ENCODE results near the gene FAM3A. TPM values are rescaled to one million over a fixed set of nuclear protein-coding genes. Genes with fewer than 3 reads are reported as not detected.

Gene FAM3A
- total and polyA plus RNA-seq, 2 of the 8 experiments (the other 6 are each of a cell fraction or from before 2014, with no cell fraction given) = 16.2 to 18.6 TPM

DNA sequence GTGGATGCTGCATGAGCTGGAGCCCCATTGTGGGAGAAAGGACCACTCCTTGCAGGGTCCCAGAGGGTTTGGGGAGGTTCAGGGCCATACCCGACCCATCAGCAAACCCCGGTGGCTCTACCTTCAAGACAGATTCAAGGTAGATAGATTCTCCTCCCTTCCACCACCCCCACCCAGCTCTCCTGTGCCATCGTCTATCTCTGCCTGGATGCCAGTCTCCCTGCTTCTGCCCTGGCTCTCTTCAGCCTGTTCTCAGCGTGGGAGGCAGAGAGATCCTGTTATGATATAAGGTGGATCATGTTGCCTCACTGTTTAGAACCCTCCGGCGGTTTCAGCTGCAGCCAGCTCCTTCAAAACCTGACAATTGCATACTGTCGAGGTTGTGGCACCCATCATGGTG, 42.3 kb downstream of the FAM3A start:
- Histone ChIP-seq H2AFZ (ENCODE audit: low read length) (no peak overlapping the region), H2BK120ac (replicated peaks; ENCODE audit: low read depth, low read length) (no peak overlapping the region), H3K4me1 (replicated peaks in 1 of 4; ENCODE audit: control insufficient read depth in 3 of 4, insufficient read depth in 4 of 4, low read length in 3 of 4) (peaks cover 0 to 3% (median 0%) of the 10 kb centered on the region in 4 experiments; a peak in 1 of 7 replicates), H2BK20ac (ENCODE audit: low read length) (no peak overlapping the region), H3K4me2 (ENCODE audit: insufficient read depth in 1 of 2, low read depth in 2 of 2, low read length in 2 of 2) (no peak overlapping the region), H4K8ac (ENCODE audit: extremely low read depth, insufficient read depth, low read length) (no peak overlapping the region), H4K91ac (replicated peaks; ENCODE audit: insufficient read length, low read length) (no peak overlapping the region), H3K18ac (ENCODE audit: extremely low read depth, low read length) (no peak overlapping the region), H3K4me3 (ENCODE audit: extremely low read depth in 1 of 4, insufficient read depth in 2 of 4, low read depth in 3 of 4, low read length in 4 of 4) (no peak overlapping the region), H4K5ac (ENCODE audit: insufficient read length, low read depth, low read length) (no peak overlapping the region), H3K36me3 (ENCODE audit: control insufficient read depth in 2 of 4, insufficient read depth in 4 of 4, low read length in 3 of 4) (peaks cover 0 to 14% (median 4%) of the 10 kb centered on the region in 4 experiments; a peak in 4 of 8 replicates), H3K79me1 (ENCODE audit: low read depth, low read length) (no peaks in the 10 kb centered on the region), H3K23ac (ENCODE audit: insufficient read length) (no peak overlapping the region), H3K14ac (ENCODE audit: insufficient read length) (no peak overlapping the region), H4K20me1 (replicated peaks in 1 of 2; ENCODE audit: control insufficient read depth in 1 of 2, insufficient read depth in 2 of 2, low read length in 2 of 2) (no peaks in the 10 kb centered on the region), H3K27ac (ENCODE audit: low read depth, low read length) (no peak overlapping the region), H3K9ac (replicated peaks in 1 of 4; ENCODE audit: extremely low read depth in 1 of 4, low read depth in 3 of 4, low read length in 3 of 4) (no peak overlapping the region), H2BK12ac (ENCODE audit: low read depth, low read length) (no peak overlapping the region), H2AK5ac (ENCODE audit: low read depth, low read length) (no peak overlapping the region), H2BK15ac (ENCODE audit: low read length) (no peak overlapping the region), H3K9me3 (ENCODE audit: insufficient read depth in 2 of 2, low read depth in 1 of 2, low read length in 1 of 2) (no peaks in the 10 kb centered on the region), H3K4ac (replicated peaks; ENCODE audit: insufficient read length, low read depth, low read length) (no peak overlapping the region), H3K56ac (replicated peaks; ENCODE audit: insufficient read length, low read depth, low read length) (no peak overlapping the region), H3K23me2 (ENCODE audit: low read depth, low read length) (0 out of 2 replicates have a peak, but pooled peaks cover 3% of the 10 kb centered on the region), H2BK5ac (ENCODE audit: low read depth, low read length) (no peak overlapping the region), H3K27me3 (replicated peaks in 1 of 4; ENCODE audit: control insufficient read depth in 3 of 4, extremely low read depth in 1 of 4, insufficient read depth in 3 of 4, low read length in 3 of 4) (no peaks in the 10 kb centered on the region), H3K79me2 (ENCODE audit: control insufficient read depth in 1 of 2, insufficient read depth in 2 of 2, low read length in 2 of 2) (no peaks in the 10 kb centered on the region)
- FAIRE-seq (no peak), DNase-seq (ENCODE audit: low read depth in 1 of 2, low spot score in 2 of 2) (no peak)
- WGBS, 2 experiments (ENCODE audit: extremely low coverage in 1 of 2, insufficient coverage in 1 of 2, insufficient read length in 1 of 2, insufficient replicate concordance in 2 of 2, low coverage in 1 of 2, low lambda C conversion rate in 2 of 2, missing lambda C conversion rate in 1 of 2) = 92% methylated on average over 6 of the region's 7 CpGs; no CpG with 5 or more reads in 1 of the 2 experiments
- CTCF ChIA-PET (ENCODE audit: partially characterized antibody) = interaction anchor here (1.6 to 3.1 kb wide), 3 partner anchors 15 to 101 kb away, joined by 4 to 11 read pairs (median 7); partner anchors contain the start of gene PLXNA3
- POLR2A ChIA-PET (ENCODE audit: partially characterized antibody) = interaction anchor here (1.3 to 1.4 kb wide), 2 partner anchors 10 to 74 kb away, joined by 4 read pairs; no protein-coding TSS in a partner anchor
- TF ChIP-seq CREB1 (IDR thresholded peaks at IDR 0.05) (no peak), SP4 (IDR thresholded peaks at IDR 0.05; ENCODE audit: low read length) (no peak), FOSL1 (IDR thresholded peaks at IDR 0.05; ENCODE audit: insufficient read depth, low read depth, low read length) (no peak), GTF2F1 (IDR thresholded peaks at IDR 0.05; ENCODE audit: borderline replicate concordance, low read depth, low read length) (no peak), HDAC6 (IDR thresholded peaks at IDR 0.05; ENCODE audit: low read depth, low read length) (no peak), EZH2 (IDR thresholded peaks at IDR 0.05; ENCODE audit: low read depth, low read length, severe bottlenecking) (no peak)
- TF ChIP-seq, protein P1, sequence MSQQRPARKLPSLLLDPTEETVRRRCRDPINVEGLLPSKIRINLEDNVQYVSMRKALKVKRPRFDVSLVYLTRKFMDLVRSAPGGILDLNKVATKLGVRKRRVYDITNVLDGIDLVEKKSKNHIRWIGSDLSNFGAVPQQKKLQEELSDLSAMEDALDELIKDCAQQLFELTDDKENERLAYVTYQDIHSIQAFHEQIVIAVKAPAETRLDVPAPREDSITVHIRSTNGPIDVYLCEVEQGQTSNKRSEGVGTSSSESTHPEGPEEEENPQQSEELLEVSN (IDR thresholded peaks at IDR 0.05) = no peak
- TF ChIP-seq, protein P2, sequence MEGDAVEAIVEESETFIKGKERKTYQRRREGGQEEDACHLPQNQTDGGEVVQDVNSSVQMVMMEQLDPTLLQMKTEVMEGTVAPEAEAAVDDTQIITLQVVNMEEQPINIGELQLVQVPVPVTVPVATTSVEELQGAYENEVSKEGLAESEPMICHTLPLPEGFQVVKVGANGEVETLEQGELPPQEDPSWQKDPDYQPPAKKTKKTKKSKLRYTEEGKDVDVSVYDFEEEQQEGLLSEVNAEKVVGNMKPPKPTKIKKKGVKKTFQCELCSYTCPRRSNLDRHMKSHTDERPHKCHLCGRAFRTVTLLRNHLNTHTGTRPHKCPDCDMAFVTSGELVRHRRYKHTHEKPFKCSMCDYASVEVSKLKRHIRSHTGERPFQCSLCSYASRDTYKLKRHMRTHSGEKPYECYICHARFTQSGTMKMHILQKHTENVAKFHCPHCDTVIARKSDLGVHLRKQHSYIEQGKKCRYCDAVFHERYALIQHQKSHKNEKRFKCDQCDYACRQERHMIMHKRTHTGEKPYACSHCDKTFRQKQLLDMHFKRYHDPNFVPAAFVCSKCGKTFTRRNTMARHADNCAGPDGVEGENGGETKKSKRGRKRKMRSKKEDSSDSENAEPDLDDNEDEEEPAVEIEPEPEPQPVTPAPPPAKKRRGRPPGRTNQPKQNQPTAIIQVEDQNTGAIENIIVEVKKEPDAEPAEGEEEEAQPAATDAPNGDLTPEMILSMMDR (IDR thresholded peaks at IDR 0.05; ENCODE audit: control extremely low read depth in 1 of 3, insufficient read depth in 1 of 3, low read depth in 1 of 3, low read length in 3 of 3) = no peak

All from H1 (cell line).